Measurements from ENCODE around the gene ALAS2.

Gene ALAS2

GRCh38 chrX:54995621-54996020 lies 35.2 kb downstream of the ALAS2 start:
- TF ChIP-seq POLR2AphosphoS5 (IDR thresholded peaks at IDR 0.05; ENCODE audit: low read depth, low read length) (no peak), TAF1 (IDR thresholded peaks at IDR 0.05; ENCODE audit: borderline replicate concordance, insufficient read depth, low read length) (no peak), REST (IDR thresholded peaks at IDR 0.05; ENCODE audit: insufficient read depth in 1 of 2, low read depth in 2 of 2, low read length in 2 of 2) (no peak), SIN3A (IDR thresholded peaks at IDR 0.05; ENCODE audit: borderline replicate concordance, insufficient read depth, low read length) (no peak), FOXP2 (optimal IDR thresholded peaks at IDR 0.05; ENCODE audit: borderline replicate concordance, extremely low read depth, extremely low read length, insufficient read depth) (no peak)

DNA sequence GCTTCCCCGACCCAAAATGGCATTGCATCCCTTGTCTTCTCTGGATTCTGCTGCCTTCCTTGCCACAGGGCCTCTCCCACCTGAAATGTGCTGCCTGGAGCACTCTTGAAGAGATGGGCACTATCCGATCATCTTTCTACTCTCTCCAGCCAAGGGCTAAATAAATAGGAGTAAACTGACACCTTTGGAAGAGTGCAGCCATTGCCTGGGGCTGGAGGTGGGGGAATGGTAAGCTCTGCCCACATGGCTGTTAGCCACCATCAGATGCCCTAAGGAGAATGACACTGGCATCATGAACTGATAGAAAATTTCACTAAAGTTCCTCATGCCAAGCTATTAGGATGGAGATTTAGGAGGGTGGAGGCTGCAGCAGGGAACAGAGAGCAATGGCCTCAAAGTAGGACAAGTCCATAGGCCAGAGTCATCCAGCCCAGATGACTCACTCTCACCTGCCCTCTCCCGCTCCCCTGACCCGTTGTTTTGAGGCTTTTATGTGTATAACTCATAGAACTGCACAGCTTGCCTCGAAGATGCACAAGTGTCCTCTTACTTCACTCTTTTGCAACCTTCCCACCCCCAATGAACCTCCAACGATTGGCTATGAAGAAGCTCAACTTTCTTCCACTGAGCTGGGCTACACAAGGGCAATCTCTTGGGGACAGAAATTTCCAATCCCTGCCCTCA lies 36.0 kb downstream of the ALAS2 start:
- TF ChIP-seq SIN3A (IDR thresholded peaks at IDR 0.05; ENCODE audit: borderline replicate concordance, insufficient read depth, low read length) (no peak), FOXP2 (optimal IDR thresholded peaks at IDR 0.05; ENCODE audit: borderline replicate concordance, extremely low read depth, extremely low read length, insufficient read depth) (no peak), POLR2AphosphoS5 (IDR thresholded peaks at IDR 0.05; ENCODE audit: low read depth, low read length) (no peak), TAF1 (IDR thresholded peaks at IDR 0.05; ENCODE audit: borderline replicate concordance, insufficient read depth, low read length) (no peak), REST (IDR thresholded peaks at IDR 0.05; ENCODE audit: insufficient read depth in 1 of 2, low read depth in 2 of 2, low read length in 2 of 2) (no peak)

GRCh38 chrX:54994099-54994498 lies 36.7 kb downstream of the ALAS2 start, which contains the start of gene PFKFB1:
PFKFB1 (minus strand) TSS chrX:54994188; CDS start chrX:54994007, 181 bp downstream.
- TF ChIP-seq FOXP2 (optimal IDR thresholded peaks at IDR 0.05; ENCODE audit: borderline replicate concordance, extremely low read depth, extremely low read length, insufficient read depth) (no peak), TAF1 (IDR thresholded peaks at IDR 0.05; ENCODE audit: borderline replicate concordance, insufficient read depth, low read length) (no peak), POLR2AphosphoS5 (IDR thresholded peaks at IDR 0.05; ENCODE audit: low read depth, low read length) (no peak), REST (IDR thresholded peaks at IDR 0.05; ENCODE audit: insufficient read depth in 1 of 2, low read depth in 2 of 2, low read length in 2 of 2) (no peak), SIN3A (IDR thresholded peaks at IDR 0.05; ENCODE audit: borderline replicate concordance, insufficient read depth, low read length) (no peak)

DNA sequence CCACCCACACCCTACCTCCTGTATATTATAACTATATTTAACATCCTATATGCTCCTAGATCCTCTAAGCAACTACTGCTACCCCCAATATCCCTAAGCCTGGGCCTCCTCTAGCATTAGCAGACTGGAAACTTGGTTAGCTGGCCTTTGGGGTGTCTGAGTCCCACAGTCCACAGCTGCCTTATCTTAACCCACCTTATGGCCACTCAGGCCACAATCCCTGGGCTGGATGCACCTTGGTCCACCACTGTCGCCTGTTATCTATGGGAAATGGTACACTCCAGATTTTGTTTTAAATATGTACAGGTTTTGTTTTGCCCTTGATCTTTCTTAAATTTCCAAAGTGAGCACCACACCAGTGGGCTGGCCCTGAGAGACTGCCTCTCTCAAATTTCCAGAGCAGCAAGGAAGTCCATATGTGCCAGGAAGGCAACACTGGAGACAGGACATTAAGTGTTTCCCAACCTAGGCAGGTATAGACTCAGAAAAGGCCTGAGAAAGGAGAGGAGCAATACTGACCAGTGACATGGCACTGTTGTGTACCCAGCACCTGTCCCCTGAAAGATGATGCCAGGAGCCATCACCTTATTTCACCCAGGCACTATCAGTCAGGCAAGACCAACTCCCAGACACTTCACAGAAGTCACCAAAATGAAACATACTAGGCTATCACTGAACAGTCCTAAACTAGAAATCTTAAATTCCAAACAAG lies 37.7 kb downstream of the ALAS2 start:
- TF ChIP-seq REST (IDR thresholded peaks at IDR 0.05; ENCODE audit: insufficient read depth in 1 of 2, low read depth in 2 of 2, low read length in 2 of 2): no peak
- TF ChIP-seq FOXP2 (optimal IDR thresholded peaks at IDR 0.05; ENCODE audit: borderline replicate concordance, extremely low read depth, extremely low read length, insufficient read depth): no peak

Measured in PFSK-1 (cell line).